Stimulated activated CD8-positive, alpha-beta memory T cell treated with anti-CD3 and anti-CD28 coated beads, Interleukin-2, amount 100 ng/mL, for 48 hours (primary cell): Measurements from ENCODE around the gene OMP.
"Not testable (repeated sequence)": the region's sequence is repeated elsewhere in the genome, so short reads cannot be mapped to it uniquely, and the experiment has no call there.

Source experiments
- DNase-seq, 2 donors: peaks; one replicate each; pipeline ENCODE4 v3.0.0-alpha.2; 2020; ENCODE audit warnings: low read depth in 2 of 2

OMP gene, protein sequence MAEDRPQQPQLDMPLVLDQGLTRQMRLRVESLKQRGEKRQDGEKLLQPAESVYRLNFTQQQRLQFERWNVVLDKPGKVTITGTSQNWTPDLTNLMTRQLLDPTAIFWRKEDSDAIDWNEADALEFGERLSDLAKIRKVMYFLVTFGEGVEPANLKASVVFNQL

DNA sequence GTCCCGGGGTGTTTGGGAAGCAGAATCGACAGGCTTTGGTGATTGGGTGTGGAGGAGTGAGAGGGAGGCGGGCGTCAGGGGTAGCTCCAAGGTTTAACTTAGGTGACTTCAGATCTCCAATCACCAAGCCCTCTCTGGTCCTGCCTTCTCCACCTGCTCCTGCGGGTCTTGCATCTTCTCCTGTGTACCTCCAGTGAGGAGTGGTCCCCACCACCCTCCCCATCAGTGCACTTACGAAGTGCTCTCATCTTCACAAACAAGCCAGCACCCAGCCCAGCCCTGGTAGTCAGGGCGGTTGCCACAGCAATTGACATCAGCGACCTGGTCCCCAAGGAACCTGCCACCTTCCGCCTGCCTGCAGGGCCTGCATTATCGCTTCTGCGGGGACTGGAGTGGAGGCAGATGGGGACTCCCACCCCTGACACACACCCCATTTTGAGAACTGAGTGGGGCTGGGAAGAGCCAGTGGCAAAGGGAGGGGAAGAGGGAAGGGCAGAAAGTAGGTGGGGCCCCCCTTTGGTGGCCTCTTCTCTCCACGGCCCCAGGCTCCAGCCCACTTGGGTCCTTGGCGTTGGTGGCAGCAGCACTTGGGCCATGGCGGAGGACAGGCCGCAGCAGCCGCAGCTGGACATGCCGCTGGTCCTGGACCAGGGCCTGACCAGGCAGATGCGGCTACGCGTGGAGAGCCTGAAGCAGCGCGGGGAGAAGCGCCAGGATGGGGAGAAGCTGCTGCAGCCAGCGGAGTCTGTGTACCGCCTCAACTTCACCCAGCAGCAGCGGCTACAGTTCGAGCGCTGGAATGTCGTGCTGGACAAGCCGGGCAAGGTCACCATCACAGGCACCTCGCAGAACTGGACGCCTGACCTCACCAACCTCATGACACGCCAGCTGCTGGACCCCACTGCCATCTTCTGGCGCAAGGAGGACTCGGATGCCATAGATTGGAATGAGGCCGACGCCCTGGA is at the start of gene OMP:
Gene OMP, plus strand, starts transcription at position 595 of the 965 bp plus-strand sequence. Its CDS starts 0 bp downstream, at position 595.
- DNase-seq, result no peak

DNA sequence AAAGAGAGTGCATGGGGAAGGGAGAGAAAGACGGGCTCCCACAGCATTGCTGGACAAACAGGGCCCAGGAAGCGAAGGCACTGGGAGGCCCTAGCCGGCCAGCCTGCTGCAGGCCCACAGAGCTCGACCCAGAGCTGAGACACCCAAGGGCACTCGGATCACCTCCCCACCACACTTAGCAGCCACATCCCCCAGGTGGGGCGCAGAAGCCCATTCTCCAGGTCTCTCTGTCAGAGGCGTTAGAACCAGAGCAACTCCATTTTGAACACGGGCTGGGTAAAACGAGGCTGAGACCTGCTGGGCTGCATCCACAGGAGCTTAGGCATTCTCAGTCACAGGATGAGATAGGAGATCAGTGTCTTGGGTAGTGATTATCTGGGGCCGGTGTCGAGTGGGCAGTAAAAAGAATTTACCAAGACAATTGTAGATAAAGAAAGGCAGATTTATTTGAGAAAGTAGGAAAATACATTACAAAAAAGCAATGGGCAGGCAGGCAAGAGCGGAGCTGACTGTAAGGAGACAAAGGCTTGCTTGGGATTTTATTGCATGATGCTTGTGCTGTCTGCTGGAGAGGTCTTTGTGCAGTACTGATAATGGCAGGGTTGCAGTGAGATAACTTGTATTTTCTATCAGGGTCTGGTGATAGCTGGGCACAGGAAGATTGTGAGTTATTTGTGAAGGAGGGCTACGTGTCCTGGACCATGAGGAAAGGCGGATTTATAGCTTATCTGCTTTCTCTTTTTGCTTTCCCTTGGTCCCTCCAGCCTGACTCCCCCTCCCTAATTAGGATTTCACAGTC is 49.2 kb upstream of the OMP start:
- DNase-seq, result no peak

DNA sequence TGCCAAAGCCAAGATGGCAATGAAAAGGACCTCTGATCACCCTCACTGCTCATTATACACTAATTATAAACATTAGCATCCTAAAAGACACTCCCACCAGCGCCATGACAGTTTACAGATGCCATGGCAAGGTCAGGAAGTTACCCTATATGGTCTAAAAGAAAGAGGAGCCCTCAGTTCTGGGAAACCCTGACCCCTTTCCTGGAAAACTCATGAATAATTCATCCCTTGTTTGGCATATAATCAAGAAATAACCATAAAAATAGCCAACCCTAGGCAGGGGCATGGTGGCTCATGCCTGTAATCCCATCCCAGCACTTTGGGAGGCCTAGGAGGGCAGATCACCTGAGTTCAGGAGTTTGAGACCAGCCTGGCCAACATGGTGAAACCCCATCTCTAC is 48.6 kb upstream of the OMP start:
- no peak for DNase-seq

DNA sequence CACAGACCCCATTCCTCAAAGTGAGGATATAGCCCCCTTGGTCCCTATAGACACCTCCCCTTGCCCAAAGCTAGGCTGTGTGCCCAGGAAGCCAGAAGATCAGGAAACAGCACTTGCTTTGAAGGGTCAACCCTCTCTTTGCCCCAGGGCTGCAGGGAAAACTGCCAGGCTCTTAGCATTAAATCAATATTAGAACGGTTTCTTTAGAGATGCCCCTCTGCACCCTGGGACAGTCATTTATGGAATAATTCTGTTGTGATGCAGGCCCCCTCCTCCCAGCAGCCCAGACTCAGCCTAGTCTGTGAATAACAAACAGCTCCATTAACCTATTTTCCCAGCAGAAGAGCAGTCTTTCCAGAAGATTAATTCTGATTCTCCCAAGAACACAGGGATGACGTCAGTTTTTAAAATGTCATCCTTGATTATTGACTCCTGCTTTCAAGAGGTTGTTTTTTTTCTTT is 47.5 kb upstream of the OMP start:
- DNase-seq, result no peak

DNA sequence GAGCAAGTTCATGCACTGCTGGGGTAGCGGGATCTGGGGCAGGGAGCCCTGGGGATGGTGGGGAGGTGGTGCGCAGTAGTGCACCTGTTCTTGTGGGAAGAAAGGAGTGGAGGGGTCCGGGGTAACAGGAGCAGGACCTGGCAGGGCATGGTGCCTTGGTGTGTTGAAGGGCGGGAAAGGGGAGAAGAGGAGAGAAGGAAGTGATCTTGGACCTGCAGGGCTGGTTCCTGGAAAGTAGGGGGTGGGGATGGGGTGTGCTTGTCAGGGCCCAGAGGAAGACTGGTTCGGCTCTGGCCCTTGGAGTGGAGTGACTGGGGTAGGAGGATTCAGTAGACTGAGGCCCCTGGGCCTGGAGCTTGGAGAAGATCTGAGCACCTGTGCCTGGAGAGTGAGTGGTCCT is 46.7 kb upstream of the OMP start:
- no peak for DNase-seq

DNA sequence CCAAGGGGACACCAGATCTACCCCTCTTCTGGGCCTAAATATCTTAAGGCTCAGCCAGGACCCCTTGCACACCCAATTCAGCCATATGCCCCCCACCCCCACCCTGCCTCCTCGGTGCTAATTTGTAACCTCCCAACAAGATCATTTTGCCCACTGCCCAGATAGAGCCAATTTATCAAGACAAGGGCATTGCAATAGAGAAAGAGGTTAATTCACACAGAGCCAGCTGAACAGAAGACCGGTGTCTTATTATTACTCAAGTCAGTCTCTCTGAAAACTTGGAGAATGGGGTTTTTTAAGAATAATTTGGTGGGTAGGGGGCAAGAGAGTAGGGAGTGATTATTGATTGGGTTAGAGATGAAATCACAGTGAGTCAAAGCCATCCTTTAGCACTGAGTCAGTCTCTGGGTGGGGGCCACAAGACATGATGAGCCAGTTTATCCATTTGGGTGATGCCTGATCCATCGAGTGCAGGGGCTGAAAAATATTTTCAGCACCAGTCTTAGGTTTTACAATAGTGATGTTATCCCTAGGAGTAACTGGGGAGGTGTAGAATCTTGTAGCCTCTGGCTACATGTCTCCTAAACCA is 45.7 kb upstream of the OMP start:
- DNase-seq, result no peak

DNA sequence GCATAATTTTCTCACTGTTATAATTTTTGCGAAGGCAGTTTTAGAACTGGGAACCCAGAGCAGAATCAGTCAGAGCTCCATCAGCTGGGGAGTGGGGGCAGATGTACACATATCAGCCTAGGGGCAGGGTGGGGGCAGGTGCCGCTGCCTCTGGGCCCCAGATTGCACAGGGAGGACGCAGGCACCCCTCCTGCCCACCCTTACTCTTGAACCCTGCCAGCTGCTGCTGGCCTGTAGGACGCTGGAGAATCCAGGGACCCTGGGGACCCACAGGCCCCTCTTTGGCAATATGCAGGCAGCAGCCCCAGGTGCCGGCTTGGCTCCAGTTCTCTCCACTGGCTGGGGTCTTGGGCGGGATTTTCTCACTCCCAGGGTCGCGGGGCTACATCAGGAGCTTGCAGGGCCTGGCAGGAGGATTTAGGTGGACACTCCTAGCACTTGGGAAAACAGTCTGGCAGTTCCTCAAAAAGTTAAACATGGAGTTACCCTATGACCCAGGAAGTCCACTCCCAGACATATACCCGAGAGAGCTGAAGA is 44.6 kb upstream of the OMP start:
- no peak for DNase-seq

DNA sequence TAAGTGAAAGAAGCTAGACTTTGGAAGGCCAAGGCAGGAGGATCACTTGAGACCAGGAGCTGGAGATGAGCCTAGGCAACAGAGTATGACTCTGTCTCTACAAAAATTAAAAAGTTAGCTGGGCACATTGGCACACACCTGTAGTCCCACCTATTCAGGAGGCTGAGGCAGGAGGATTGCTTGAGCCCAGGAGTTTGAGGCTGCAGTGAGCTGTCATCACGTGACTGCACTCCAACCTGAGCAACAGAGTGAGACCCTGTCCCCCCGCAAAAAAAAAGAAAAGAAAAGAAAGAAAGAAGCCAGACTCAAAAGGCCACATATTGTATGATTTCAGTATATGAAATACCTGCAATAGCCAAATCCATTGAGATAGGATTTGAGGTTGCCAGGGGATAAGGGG is 43.7 kb upstream of the OMP start:
- no peak for DNase-seq

DNA sequence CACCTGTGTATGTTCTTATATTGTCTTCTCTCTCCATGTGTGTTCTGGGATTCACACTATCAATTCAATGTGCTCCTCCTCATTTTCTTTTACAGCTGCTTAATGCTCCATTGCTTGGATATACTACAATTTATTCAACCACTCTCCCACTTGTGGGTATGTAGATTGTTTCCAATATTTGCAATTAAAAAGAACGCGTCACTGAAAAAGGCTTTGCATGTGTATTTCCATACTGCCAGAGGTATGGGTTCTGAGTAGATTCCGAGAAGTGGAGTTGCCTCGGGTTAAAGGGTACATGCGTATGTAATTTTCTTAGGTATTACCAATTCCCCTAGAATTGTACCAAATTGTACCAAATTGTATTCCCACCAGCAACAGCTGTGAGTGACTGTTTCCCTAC is 42.8 kb upstream of the OMP start:
- no peak for DNase-seq

DNA sequence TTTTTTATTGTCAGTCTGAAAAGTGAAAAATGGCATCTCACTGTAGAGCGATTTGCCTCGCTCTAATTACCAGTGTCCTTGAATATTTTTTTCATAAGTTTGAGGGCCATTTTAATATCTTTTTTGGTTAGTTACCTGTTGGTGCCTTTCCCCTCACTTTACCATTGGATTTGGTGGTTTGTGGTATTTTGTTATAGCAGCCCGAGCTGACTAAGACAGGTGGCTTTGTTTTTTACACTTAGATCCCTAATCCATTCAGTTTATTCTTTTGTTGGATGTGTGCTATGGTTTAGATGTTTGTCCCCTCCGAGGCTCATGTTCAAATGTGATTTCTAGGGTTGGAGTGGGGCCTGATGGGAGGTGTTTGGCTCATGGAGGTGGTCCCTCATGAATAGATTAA is 42.4 kb upstream of the OMP start:
- DNase-seq, result no peak

DNA sequence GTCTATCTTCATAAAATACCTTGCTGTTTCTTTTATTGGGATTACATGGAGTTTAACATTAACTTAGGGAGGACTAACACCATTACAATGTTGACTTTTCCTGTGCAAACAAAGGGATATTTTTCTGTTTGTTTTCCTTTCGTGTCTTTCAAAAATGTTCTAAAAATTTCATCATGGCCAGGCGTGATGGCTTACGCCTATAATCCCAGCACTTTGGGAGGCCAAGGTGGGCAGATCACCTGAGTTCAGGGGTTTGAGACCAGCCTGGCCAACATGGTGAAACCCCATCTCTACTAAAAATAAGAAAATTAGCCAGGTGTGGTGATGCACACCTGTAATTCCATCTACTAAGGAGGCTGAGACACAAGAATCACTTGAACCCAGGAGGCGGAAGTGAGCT is 41.4 kb upstream of the OMP start:
- not testable (repeated sequence) for DNase-seq

DNA sequence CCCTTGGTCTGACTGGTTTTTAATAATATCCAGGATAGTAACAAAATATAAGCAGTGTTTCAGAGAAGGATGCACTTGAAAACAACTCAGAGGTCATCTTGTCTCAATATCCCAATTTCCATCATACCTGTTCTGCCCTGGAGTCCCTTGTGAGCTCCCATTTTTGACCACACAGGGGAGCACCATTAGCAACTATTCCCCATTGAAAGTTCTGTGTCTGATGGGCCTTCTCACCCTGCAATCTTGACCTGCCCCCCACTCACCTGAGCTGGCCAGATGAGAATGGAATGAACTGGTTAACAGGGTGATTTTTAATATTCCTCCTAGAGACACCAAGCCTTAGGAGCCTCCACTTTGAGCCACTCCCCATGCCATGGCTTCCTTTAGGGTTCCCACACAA is 39.7 kb upstream of the OMP start:
- DNase-seq, result no peak

DNA sequence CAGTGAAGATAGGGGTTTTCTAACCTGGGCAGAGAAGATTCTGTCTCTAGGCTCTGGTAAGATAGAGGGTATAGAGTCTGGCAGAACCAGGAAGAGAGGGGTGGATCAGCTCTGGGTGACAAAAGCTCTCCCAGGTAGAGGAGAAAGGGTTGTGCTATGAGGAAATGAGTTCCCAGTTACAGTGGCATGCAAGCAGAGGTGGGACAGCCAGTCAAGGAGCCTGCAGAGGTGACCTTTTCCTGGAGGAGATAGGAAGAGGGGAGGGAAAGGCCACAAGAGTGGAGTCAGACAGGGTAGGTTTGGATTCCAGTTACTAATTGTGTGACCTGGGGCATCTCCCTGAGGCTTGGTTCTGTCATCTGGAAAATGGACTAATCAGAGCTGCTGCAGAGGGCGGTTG is 39.2 kb upstream of the OMP start:
- no peak for DNase-seq

DNA sequence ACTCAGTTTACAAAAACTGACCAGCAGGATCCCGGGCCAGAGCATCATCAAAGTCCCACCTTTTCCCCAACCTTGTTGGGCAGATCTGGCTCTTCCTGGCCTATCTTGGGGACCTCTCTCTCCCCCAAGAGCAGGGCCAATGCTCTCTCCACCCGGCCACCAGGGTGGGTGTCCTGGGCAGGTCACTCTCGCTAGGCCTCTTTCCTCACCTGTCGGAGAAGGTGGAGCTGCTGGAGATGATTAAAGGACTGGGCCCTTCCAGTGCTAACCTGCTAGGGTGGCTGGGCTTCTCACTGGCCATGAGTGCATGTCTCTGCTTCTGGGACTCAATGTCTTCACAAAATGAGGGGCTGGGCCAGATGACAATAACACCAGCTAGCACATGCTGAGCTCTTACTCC is 38.8 kb upstream of the OMP start:
- DNase-seq, result no peak

DNA sequence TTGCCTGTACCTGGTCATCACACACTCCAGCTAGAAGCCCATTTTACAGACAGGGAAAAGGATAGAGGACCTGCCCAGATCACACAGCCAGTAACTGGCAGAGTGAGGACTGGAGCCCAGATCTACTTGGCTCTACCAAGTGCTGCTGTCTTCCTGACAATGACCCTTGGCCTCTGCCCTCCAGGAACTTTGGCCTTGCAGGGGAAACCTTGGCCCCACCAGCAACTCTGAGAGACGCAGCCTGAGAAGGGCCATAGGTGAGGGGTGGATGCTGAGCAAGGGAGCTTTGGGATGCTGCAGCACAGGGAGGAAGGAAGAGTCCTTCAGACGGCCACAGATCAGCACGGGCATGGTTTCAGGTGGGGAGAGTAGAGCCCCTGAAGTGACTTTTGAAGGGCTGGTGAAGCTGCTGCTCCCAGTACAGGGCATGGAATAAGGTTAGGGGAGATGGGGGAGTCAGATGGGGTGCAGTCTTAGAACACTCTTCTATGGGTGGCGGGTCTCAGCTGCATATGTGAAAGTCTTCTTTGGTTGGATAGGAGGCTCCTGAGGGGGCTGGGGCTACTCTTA is 37.9 kb upstream of the OMP start:
- no peak for DNase-seq

DNA sequence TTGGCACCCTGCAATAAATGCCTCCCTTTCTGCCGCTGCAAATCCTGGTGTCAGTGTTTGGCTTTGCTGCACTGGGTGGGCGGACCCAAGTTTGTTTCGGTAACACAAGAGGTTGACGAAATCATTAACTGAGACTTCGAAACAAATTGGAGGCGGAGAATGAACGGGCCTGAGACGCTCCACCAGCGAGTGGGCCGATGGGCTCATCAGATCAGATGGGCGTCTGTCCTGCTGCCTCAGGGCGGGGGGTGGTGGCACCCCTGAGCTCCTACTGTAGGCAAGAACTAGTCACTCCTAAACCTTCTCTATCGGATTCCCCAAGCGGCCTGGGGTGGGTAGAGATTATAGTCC is 36.8 kb upstream of the OMP start:
- no peak for DNase-seq

DNA sequence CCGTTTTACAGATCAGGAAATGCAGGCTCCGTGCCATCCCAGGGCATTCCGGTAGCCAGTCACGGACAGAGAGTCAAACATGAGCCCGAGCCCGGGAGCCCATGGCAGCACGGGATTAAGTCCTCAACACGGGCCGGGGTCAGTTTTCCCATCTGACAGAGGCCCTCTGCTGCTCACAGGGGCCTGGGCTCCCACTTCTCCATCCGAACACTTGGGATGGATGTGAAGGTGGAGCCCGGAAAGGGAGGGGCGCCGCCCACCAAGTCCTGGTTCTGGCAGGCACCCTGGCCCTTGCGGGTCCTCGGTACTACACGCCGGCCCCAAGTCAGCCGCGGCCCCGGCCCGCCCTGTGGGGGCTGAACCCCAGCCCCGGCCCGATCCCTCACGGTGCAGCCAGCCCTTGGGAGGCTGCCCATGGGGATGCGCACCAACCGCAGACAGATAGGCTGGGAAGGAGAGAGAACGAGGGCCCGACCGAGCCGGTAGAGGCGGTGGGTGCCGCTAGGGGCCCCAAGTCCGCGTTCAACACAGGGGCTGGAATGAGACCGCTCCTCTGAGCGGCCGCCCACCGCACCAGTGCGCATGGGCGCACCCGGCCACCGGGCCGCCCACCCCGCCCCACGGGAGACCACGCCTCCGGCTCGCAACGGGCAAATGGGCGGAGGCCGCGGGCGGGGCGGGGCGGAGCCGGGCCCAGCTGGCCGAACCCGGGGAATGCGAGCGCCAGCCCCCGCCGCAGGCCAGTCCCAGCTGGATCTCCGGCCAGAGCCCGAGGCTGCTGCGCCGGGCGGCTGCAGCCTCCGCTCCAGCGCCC is 36.2 kb upstream of the OMP start, which contains the start of gene CAPN5:
Gene CAPN5, plus strand, starts transcription at position 743 of the 814 bp plus-strand sequence. CDS start 17,916 bp downstream, outside the sequence.
- peak; percentile 82 to 87 for DNase-seq

DNA sequence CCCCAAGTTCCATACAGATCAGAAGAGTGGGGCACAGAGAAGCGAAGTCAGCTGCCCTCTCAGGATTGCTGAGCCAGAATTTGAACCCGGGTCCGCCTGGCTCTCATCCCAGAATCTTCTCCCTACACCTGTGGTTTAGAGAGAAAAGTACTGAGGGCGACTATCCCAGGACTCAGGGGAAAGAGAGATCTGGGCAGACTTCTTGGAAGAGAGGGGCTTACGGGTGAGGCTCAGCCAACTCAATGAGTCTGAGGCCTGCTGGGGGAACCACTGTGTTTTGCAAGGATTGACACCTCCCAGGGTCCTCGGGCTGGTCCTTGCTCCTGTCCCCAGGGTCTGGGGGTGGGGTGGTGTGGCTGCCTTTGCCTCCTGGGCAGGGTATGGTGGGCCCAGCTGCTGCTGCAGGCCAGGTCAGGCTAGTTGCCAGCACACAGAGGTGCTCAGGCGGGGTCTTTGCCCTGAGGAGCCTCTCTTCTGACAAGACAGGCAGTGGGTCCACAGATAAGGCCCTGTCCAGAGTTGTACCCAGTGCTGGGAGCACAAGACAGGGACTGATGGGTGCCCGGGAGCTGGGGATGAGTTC is 34.7 kb upstream of the OMP start:
- DNase-seq, result no peak

DNA sequence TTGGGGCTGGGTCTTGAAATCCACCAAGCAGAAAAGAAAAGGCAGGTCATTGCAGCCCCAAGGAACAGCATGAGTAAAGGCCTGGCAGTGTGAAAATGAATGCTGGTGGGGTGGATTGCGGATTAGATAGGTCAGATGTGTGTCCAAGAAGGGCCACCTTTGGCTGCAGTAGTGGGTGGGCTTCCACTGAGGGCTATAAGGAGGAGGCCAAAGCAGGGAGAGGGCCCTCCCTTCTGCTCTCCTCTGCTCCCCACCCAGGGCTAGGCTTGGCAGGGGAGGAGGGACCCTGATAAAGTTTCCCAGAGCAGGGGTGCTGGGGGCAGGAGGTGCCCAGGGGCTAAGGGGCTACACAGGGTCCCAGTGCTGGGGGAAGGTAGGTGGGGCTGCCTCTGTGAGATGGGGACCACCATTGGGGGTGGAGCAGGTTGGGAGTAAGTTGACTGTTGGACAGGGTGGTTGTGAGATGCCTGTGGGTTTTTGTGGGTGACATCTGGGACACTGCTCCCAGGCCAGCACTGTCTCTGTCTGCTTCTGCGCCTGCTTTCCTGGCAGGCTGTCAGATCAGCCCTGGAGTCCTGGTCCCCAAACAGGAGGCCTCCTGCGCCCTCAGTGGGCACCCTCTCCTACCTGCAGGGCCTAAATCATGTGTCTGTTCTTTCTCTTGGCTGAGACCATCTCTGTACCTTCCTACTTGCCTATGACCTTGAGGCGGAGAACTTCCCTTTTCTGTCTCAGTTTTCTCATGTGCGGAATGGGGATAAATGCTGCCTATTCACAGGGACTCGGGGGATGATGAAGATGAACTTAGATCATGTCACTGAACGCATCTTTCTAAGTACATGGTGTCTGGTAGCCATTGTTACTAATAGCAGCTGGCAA is 33.9 kb upstream of the OMP start:
- DNase-seq, result no peak
